Middle frontal gyrus (tissue), 1 donor: ENCODE measurements around the gene C1orf87.
A peak's percentile ranks its signal among the peaks of the same experiment; 100 is the strongest.

Source experiments
- DNase-seq: peaks from one replicate; pipeline ENCODE4 v3.0.0-alpha.2; 2015; ENCODE audit warnings: low spot score; ENCODE audit errors: extremely low spot score

Gene C1orf87

DNA sequence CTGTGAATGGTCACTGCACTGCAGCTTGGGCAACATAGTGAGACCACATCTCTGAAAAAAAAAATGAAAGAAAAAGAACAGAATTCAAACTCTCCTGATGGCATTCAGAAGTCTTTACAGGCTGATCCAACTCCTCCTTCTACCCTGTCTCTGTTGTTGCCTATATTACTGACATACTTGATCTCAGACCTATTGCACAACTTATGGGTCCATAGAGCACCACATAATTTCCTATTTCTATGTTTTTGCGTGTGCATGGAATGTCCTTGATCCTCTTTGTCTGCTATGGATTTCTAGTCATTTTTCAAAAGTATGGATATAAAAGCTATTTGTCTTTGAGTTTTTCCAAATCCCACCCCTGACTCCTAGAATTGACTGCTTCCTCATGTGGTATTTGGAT lies 124.6 kb downstream of the C1orf87 start:
- no peak for DNase-seq

DNA sequence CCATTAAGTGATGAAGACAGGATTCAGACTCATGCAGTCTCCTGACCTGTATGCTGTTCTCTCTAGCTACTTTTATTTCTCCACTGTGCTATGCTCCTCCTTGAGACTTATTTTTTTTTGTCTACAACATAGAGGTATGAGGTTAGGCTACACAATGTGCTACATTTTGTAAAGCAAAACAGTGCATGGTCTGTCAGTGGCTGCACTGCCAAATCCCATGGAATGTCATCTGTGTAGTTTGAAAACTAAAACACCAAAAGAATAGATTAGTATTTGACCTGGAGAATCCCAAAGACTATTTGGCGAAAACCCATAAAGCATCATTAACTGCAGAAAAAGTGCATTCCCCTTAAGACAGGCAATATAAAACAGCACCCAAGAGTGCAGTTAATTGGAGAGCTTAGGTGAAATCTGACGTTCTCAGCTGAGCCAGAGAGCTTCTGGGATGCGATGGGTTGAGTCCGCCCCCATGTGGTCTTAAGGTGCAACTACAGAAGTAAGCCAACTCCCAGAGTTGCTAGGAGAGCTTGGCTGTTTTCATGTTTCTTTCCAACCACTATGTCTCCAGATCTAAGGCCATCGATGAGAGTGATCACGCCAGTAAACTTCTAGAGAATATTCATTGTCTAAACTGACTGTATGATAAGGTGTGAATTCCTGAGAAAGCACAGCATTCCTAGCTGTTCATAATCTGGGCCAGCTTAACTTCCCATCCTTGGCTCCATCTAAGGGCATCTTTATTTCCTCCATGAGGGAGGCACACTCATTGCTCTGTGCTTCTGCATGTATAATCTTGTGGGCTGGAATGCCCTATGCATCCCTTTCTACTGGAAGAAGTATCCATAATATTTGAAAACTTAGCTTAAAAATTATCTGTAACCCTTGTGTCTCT lies 126.3 kb downstream of the C1orf87 start:
- DNase-seq: peak; percentile 32

DNA sequence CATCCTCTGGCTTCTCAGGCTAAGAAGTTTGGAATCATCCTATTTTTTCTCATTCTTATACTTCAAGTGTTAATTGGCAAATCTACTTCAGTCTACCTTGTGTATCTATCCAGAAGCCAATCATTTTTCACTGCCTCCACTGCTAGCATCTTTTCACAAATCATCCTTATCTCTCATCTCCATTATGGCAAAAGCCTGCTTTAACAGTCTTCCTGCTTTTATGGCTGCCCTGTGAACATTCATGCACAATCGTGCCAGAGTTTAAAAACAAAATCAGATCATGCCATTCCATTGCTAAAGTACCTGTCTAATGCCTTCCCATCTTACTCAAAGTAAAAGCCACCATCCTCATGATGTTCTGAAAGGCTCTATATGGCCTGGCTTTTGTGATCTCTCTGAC lies 127.8 kb downstream of the C1orf87 start:
- no peak for DNase-seq
